IPS-18a (cell line): Measurements from ENCODE around the gene SLC13A4.
"Not testable (repeated sequence)": the region's sequence is repeated elsewhere in the genome, so short reads cannot be mapped to it uniquely, and the experiment has no call there.

ENCODE experiments used
- H3K27ac ChIP-seq: one replicate; pipeline ENCODE4 v1.5.1; 2013; ENCODE audit warnings: low read length
- H3K27me3 ChIP-seq: one replicate; pipeline ENCODE4 v1.6.1; 2013; ENCODE audit warnings: mild to moderate bottlenecking, low read length; ENCODE audit not compliant: control insufficient read depth, insufficient read depth
- H3K36me3 ChIP-seq: one replicate; pipeline ENCODE4 v1.6.1; 2013; ENCODE audit warnings: low read depth, low read length; ENCODE audit not compliant: control insufficient read depth
- H3K4me1 ChIP-seq: one replicate; pipeline ENCODE4 v1.6.1; 2013; ENCODE audit warnings: low read depth, low read length; ENCODE audit not compliant: control insufficient read depth
- H3K4me3 ChIP-seq: one replicate; pipeline ENCODE4 v1.5.1; 2013; ENCODE audit warnings: low read length
- H3K9ac ChIP-seq: one replicate; pipeline ENCODE4 v1.6.1; 2013; ENCODE audit warnings: mild to moderate bottlenecking, low read length, moderate library complexity
- H3K9me3 ChIP-seq: one replicate; pipeline ENCODE4 v1.6.1; 2013; ENCODE audit warnings: low read depth, low read length; ENCODE audit not compliant: control insufficient read depth

SLC13A4 gene

GRCh38 chr7:135650831-135651573 lies 77.0 kb downstream of the SLC13A4 start:
- H3K9ac ChIP-seq = no peak overlapping the region
- no peaks in the 10 kb centered on the region for H3K27me3 ChIP-seq
- no peaks in the 10 kb centered on the region for H3K9me3 ChIP-seq
- peaks cover 38% of the 10 kb centered on the region for H3K36me3 ChIP-seq
- H3K4me3 ChIP-seq = no peak overlapping the region
- H3K27ac ChIP-seq = no peak overlapping the region
- no peaks in the 10 kb centered on the region for H3K4me1 ChIP-seq

DNA sequence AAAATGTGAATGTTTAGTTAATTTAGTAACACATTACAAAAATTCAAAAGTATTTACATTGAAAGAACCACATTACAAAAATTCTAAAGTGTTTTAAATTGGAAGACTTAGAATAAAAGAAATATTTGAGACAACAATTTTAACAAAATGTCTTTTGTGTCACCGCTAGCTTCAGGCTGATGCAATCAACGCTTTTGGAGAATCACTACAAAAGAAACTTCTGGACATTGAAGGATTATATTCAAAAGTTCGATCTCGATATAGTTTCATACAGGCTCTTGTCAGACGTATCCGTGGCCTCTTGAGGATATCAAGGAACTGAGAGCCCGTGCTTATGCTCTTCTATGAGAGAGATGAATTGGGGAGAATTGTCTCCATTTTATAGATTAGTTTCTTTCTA lies 79.8 kb downstream of the SLC13A4 start:
- peaks cover 66% of the 10 kb centered on the region for H3K36me3 ChIP-seq
- H3K4me1 ChIP-seq = no peaks in the 10 kb centered on the region
- no peak overlapping the region for H3K9ac ChIP-seq
- no peaks in the 10 kb centered on the region for H3K27me3 ChIP-seq
- H3K4me3 ChIP-seq = no peak overlapping the region
- no peaks in the 10 kb centered on the region for H3K9me3 ChIP-seq
- no peak overlapping the region for H3K27ac ChIP-seq

DNA sequence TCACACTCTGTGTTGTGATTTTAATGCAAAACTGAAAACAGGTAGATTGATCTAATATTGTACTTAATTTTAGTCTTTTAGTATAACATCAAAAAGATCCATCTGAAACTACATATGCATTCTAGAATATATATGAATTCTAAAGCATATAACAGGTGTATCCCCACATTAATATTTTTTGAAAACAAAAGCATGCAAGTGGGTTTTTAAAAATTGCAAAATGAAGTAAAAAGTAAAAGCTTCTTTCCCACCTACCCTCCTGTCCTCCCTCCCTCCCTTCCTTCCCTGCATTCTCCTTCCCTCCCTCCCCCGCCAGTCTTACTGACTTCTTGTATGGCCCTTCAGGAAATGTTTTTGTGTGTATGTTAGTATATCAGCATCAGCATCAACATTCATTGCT lies 80.2 kb downstream of the SLC13A4 start:
- Histone ChIP-seq H3K9ac (no peak overlapping the region), H3K36me3 (peaks cover 70% of the 10 kb centered on the region), H3K9me3 (no peaks in the 10 kb centered on the region), H3K4me3 (no peak overlapping the region), H3K27me3 (no peaks in the 10 kb centered on the region), H3K27ac (no peak overlapping the region), H3K4me1 (no peaks in the 10 kb centered on the region)

GRCh38 chr7:135645296-135645904 lies 82.6 kb downstream of the SLC13A4 start:
- H3K27ac ChIP-seq = no peak overlapping the region
- H3K9ac ChIP-seq = no peak overlapping the region
- no peaks in the 10 kb centered on the region for H3K4me1 ChIP-seq
- no peaks in the 10 kb centered on the region for H3K27me3 ChIP-seq
- peaks cover 88% of the 10 kb centered on the region for H3K36me3 ChIP-seq
- no peaks in the 10 kb centered on the region for H3K9me3 ChIP-seq
- H3K4me3 ChIP-seq = no peak overlapping the region

DNA sequence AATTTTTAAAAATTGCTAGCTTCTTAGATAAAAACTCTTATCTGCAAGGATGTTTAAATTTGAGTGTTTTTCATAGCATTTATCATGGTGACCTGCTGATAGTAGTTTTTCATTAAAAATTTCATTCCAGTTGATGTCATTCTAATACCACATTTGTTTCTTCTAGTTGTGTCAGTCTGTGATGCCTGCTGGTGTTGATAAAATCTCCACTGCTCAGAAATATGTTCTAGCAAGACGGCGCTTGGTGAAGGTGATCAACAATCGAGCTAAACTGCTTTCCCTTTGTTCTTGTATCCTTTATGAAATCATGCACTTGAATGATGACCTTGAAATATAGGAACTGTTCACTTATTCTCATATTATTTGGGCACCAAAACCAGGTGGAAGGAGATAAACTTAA lies 83.3 kb downstream of the SLC13A4 start:
- Histone ChIP-seq H3K4me3 (no peak overlapping the region), H3K27me3 (no peaks in the 10 kb centered on the region), H3K9ac (no peak overlapping the region), H3K36me3 (peaks cover 95% of the 10 kb centered on the region), H3K4me1 (no peaks in the 10 kb centered on the region), H3K9me3 (no peaks in the 10 kb centered on the region), H3K27ac (no peak overlapping the region)

GRCh38 chr7:135644154-135644553 lies 83.8 kb downstream of the SLC13A4 start:
- Histone ChIP-seq H3K9me3 (no peaks in the 10 kb centered on the region), H3K27ac (no peak overlapping the region), H3K4me1 (no peaks in the 10 kb centered on the region), H3K9ac (no peak overlapping the region), H3K4me3 (no peak overlapping the region), H3K36me3 (peaks cover 96% of the 10 kb centered on the region), H3K27me3 (no peaks in the 10 kb centered on the region)

GRCh38 chr7:135639690-135640089 lies 88.3 kb downstream of the SLC13A4 start:
- H3K27ac ChIP-seq, H3K4me3 ChIP-seq, H3K9ac ChIP-seq, H3K9me3 ChIP-seq, H3K27me3 ChIP-seq, H3K4me1 ChIP-seq: not testable (repeated sequence)
- peaks cover 93% of the 10 kb centered on the region for H3K36me3 ChIP-seq

DNA sequence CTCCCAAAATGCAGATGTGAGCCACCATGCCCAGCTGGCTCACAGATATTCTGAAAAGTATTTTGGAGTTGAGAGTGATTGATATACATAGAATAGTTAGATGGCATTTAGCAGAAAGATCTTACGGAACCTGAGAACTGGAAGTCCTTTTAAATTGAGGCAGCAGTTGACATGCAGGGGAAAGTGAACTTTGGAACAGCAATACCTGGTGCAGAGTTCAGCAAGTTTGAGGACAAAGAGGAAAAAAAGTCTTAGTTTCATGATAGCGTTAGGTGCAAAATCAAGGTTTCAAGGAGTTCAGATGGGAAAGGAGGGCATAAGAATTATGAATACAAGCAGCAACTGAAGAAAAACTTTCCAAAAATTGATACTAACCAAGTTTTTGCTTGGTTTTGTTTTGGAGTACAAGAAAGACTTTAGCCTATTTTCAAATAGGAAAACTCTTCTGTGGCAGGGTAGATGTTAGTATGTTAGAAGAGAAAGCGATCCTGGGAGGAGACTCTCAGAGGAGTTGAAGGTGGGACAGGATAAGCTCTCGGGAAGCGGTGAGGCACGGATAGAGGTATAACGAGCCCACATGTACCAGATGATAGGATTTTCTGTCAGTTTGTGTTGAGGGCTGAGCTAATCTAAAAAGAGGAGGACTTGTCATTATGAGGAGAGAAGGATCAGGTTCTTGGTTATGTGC lies 93.7 kb downstream of the SLC13A4 start:
- no peak overlapping the region for H3K4me3 ChIP-seq
- no peaks in the 10 kb centered on the region for H3K4me1 ChIP-seq
- no peaks in the 10 kb centered on the region for H3K27me3 ChIP-seq
- H3K9me3 ChIP-seq = no peaks in the 10 kb centered on the region
- H3K27ac ChIP-seq = no peak overlapping the region
- H3K9ac ChIP-seq = no peak overlapping the region
- H3K36me3 ChIP-seq = peaks cover 88% of the 10 kb centered on the region
